CD4-positive, alpha-beta T cell treated with Interleukin-15 for 4 hours (primary cell): Measurements from ENCODE around the gene OLFML1.

ENCODE experiments used
- DNase-seq: peaks from one replicate; pipeline ENCODE4 v3.0.0-alpha.2; 2020; ENCODE audit warnings: low spot score

The OLFML1 gene

DNA sequence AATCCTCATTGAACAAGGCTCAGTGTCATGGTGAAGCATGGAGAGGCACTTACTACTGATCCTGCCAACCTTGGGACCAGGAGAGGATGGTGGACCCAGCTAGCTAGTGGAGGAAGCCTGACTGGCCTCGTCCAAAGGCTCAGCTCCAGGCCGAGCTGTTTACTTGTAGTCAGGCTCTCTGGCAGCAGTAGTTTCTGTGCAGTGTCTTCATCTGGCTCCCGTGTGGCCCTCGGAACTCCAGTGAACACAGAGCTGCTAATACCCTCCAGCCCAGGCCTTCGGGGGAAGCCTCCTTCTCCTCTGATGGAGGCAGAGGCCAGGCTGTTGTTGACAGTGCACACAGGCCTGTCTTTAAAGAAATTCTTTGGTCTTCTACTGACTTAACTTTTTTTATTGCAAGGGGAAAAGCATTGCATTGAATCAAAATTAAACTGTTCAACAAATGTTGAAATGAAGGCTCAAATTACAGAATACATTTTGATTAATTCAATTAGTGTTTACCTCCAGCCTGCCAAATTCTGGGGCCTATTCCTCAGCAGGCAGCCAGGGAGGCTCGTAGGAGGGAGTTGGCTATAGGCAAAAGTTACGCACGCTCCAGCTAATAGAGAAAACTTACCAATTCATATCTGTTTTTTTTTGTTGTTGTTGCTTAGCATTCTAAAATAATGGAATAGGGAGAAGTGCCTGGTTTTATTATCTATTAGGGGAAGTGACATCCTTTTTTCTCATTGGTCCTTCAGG lies 47.3 kb downstream of the OLFML1 start:
- no peak for DNase-seq

DNA sequence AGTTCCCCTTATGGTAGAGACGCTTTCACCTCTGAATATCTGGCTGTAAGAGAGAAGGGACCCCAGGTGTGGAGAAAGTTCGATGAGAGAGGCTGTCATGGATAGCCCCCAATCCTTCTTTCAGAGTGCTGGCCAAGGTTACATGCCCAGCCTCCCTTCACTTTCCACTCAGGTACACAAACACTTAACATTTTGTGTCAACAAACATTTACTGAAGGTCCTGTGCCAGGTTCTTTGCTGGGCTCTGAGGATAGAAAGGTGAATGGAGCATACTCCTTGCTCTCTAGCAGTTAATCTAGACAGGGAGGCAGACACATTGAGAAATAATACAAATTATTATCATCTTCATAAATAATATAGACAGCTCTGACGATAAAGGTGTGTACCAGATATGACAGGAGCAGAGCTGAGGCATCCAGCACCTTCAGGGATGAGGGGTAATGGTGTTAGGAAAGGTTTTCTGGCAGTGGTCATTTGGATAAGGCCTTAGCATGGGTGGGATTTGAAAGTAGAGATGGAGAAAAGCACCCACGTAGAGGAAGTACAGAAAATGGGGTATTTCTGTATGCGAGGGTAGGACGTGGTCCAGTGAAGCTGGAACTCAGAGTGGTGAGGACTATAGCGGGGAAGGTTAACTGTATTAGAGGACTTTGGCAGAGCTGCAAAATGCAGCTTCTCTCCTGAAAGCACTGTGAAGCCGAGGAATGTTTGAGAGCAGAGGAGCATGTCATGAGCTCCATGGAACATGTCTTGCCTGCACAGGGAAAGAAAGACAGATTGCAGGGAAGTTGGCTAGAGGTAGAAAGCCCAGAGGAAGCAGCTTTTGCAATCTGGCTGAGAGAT lies 48.1 kb downstream of the OLFML1 start:
- no peak for DNase-seq

DNA sequence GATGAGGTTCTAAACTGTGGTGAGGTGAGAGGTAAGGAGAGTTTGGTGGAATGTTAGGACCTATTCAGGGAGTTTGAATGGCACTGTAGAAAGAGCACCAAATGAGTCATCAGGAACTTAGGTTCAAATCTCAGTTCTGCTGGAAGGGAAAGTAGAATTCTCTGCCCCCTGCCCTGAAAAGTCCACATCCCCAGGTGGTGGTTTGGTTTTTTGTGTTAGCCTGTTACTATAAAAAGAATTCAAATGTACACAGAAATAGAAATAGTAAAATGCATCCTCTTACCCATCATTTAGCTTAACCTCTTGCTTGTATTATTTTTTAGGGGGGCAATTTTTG lies 48.7 kb downstream of the OLFML1 start:
- no peak for DNase-seq

DNA sequence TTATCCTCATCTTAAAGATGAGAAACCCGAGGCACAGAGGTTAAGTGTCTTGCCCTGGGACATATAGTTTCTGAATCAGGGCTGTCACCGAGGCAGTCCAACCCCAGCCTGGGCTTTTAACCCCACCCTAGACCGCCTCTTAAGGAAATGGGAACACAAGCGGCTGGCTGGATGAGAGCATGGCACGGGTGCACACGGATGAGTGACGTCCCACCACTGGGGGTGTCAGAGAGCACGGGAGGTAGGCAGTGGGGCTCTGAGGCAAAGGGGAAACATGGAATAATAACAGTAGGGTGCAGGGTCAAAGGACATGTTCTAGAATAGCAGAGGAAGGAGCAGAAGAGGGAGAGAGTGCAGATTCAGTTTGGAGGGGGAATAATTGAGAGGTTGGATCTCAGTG lies 50.8 kb downstream of the OLFML1 start:
- no peak for DNase-seq

DNA sequence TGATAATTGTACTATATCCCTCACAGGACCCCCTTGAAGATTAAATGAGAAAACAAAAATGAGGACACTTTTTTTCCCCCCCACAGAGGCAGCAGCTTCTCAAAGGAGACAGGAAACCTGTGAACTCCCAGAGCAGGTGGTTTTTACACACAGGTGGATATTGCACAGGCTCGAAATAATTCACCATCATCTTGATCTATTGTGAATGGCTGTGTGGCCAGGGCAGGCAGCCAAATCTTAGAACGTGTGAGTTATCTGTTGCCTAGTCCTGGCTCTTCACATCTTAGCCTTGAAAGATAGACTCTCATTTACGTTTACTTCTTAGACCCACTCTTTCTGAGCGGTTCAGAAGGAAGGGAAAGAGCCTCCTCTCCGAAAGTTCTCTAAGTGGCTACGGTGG lies 52.0 kb downstream of the OLFML1 start:
- DNase-seq = no peak

DNA sequence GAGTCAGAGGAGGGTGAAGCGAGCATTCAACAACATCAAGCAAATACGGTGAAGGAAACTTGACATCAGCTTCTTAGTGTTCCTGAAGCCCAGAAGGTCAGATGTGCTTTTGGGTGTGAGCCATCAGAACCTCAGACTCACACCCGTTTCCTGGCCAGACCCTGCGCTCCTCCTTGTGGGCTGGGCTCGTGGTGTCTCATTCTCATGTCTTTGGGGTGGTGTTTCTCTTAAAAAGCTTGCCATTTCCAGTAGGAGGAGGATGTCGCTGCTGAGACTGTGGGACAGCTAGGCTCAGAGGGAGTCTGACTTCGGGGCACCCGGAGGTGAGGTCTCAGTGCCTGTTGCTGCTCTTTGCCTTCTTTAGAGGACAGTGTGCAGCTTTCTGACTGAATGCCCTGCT lies 52.7 kb downstream of the OLFML1 start:
- DNase-seq = peak; percentile 37

DNA sequence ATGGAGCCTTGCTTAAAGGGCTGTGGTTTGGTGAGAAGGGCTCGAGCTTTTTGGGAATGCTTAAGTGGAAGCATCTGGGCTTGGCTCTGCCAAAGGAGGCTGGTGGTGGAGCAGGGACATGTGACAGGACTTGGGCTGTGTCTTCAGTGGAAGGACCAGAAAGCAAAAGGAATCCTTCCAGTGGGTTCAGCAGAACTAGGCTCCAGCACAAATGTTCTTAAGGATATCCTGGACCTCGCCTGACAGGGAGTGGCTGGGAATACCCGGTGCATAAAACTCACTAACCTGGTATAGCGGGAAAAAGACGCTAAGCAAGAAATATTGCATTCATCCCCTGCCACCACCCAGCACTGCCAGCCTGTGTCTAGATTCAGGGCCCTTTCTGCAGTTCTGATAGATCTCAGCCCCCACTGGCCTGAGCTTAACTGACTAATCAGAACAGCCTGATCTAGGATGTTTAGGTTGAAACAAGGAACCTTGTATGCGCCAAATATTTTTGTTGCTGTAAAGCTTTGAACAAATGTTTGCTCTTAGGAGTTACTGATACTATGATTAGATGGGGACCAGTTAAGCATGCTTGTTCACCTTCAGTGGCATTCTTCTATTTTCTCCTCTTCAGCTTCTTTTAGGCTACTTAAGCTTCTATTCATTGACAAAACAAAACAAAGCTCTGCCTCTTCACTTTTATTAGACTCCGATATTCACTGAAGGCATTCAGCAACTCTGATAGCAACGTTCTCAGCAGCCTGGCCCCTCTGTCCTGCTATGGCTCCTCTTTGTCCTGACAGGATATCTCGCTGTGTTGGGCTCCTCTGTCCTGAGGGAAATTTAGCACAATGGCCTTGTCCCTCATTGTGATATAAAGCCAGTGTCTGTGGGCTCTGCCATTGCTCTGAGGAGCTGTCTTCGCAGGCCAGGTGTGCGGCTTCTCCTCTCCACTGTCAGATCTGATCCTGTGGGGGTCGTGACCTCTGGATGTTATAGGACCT lies 53.5 kb downstream of the OLFML1 start:
- no peak for DNase-seq

DNA sequence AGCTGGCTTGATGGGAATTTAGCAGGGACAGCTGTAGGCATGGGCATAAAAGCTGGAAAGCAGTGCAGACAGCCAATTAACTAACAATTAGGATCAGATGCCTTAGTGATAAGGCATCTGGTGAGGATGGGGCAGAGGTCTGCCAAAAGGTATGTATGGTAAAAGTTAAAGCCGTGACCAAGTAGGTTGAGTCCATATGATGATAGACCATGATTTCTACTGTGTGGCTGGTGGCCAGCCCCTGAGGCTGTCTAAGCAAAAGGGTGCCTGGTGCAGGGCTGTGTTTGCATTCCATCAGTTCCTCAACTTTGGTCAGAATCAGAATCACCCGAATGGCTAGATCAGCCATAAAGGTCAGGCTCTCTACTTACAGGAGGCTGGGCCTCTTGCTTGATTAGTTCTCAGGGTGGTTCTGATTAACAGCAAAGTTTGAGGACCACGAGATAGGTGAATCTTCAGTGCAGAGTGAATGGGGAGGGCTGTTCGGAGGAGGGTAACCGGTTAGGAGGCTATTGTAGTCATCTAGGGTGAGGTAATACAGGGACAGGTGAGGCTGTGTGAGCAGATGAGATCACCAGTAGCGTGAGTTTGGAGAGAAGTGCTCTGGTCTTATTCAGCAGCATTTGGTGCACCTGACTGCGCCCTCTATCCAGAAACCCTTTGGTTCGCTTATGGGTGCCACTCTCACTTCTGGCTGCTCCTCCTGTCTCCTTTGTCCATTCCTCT lies 55.7 kb downstream of the OLFML1 start:
- DNase-seq = no peak

DNA sequence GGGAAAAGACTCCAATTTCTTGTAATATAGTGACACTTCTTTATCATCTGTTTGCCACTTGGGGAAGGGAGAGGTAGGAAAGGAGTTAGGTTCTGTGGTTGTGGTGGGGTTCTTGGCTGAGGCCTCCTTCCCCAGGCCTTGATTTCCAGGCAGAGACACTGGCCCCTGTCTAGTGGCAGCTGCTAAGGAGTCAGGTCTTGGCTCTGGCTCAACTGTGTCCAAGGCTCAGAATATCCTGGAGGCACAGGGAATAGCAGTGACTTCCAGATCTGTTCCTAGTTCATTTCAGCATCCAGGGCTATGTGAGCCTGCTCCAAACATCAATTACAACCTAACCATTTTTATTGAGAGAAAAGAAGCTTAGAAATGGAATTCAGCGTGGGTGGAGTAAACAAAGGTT lies 58.0 kb downstream of the OLFML1 start:
- no peak for DNase-seq

DNA sequence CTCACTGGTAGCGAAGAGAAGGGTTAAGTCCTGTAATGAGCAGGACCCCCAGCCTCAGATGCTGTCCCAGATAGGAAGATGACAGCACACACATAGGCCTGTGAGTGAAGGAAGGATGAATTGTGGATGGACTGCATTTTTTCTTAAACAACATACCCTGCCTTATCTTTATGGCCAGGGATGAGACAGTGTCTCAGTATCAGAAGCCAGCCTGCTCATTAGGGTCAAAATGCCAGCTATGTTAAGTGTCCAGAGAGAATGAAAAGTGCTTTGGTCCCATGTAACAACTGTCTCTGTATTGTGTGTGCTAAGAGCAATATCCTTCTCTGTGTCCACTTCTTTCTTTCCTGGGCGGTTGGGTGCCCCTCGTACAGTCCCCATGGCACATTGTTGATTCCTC lies 58.7 kb downstream of the OLFML1 start:
- no peak for DNase-seq

DNA sequence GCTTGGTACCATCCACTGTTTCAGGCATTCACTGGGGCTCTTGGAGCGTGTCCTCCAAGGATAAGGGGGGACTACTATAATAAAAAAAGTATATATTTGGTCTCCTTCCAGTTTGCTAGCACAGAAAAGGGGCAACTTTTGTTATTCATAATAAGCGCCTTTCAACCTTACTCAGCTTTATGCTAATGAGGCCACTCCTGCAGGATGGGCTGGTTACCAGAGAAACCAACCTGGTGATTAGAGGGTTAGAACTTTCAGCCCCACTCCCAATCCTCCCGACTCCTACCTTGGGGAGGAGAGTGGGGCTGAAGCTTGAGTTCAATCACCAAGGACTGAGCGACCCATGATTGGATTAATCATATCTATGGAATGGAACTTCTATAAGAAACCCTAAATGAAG lies 60.3 kb downstream of the OLFML1 start:
- no peak for DNase-seq

DNA sequence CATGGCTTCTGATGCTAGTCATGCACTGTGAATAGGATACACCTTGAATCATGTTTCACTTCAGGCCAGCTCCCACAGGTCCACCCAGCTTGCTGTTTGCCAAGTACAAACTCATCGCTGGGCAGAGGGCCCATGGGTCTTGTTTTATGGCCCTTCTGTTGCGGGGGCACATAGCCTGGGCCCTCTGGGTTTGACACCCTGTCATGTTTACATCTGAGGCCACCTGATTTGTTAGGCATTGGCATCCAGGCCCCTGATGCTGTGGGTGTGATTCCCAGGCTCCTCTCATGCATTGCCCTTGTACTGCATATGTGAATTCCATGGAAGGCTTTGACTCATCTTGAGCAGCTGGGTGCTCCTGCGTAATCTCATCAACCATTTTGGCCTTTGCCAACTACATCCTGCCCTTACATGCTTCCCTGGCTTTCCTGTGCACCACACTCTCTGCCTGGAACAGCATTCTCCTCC lies 61.1 kb downstream of the OLFML1 start:
- no peak for DNase-seq

DNA sequence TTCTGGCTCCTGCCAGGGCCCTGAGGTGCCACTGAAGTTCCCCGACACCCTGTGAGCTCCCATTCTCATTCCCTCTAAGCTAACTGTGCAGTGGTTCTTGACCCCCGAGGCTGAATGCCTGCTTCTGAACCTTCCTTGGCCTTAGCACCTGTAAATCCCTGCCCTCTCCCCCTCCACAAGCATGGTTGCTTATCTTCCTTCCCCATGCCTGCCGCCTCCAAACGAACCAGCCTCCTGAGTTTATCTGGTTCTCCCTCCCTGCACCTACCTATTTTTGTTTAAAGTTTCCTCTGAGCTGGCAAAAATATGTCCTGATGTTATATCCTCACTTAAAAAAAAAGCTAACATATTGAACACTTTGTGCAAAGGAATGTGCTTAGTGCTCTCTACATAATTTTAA lies 62.4 kb downstream of the OLFML1 start:
- DNase-seq = no peak

DNA sequence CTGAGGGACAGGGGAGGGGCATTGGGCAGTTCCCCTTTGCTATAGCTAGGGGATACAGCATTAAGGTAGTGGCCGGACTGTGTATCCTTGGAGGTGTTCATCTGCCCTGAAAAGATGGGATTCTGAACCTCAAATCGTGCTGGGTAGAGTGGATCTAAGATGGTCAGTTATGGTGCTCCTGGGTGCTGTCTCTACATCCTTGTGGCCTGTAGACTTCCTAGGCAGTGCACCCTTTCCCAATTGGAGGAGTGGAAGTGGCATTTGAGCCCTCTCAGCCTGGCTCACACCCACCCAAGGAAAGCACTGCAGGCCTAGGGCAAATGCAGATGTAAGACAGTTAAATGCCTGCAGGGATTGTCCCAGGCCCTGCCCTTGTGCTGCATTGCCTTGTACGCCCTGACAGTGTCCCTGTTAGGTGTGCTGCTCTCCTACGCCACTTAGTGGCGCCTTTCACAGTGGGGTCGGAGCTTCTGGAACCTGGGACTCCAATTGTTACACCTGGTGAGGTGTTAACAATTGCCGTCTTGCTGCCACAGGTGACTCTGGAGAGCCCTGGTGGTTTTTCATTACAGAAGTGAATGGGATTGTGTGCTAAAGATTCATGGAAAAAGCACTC lies 63.5 kb downstream of the OLFML1 start:
- peak; percentile 22 for DNase-seq

DNA sequence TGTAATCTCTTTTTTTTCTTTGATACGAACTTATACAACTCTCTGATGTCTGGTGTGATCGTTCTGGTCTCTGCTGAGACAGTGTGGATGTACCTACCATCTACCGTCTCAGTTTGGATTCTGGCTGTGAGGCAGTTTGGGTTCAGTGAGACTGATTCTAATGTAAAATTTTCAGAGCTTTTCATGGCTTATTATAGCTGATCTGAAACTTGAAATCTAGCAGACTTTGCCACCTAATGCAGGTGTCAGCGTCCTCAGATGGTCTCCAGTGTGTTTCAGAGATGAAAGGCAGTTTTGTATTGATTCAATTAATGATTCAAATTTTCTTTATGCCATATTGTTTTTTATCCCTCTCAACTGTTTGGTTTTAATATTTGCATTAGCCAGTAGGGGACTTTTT lies 64.4 kb downstream of the OLFML1 start:
- DNase-seq = no peak

DNA sequence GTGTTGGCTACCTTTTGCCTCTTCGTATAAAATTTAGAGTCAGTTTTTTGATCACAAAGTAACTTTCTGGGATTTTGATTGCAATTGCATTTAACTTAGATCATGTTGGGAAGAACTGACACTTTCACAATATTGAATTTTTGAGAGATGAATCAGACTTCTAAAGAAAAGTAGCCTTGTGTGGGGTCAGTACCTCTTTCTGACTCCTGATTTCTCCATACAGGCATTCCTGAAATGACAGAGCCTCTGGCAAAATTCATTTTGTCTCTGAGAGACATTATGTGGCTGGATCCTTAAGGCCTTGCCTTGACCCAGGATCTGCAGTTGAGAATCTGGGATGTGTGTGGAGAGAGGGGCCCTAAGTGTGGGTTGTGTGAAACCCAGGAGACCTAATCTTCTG lies 66.3 kb downstream of the OLFML1 start:
- no peak for DNase-seq

DNA sequence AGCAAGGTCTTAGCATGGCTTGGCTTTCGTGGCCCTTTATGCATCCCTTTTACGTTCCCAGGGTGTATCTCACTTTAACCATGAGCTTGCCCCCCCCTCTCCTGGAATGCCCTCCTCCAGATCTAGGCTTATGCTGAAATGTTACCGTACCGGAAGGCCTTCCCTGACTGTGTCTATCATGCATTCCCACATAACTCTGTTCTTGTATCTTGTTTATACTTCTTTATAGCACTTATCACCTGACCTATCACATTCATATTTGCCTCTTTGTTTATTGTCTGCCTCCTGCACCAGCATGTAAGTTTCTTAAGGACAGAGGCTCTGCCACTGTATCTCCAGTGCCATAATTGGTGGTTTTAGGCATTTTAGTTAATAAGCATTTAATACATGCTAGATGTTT lies 67.4 kb downstream of the OLFML1 start:
- no peak for DNase-seq

DNA sequence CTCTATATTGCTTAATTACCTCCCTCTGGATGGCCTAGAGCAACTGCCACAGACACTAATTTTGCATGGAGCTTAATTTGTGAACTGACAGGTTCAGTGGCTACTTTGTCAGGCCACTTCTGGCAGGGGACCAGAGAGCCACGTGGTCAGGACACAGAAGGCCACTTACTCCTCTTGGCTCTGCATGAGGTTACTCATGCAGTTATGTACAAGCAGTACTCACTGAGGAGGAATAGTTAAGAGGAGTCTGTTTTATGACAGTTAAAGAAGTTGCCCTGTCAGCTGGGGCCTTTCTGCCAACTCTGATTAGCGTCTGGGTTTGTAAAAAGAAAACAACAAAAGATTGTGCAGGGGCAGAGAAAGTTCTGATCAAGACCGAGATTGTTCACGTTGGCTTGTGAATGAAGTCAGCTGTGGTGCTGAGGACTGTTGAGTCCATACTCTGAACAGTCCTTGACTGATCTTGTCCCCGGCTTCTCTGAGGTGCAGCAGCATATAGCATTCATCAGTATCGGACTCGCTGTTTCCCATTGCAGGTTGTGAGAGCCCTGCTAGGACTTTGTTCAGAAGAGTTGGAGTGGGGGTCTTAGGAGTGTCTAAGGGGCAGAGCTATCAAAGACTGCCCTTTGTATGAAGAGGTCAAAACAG lies 69.9 kb downstream of the OLFML1 start:
- no peak for DNase-seq

DNA sequence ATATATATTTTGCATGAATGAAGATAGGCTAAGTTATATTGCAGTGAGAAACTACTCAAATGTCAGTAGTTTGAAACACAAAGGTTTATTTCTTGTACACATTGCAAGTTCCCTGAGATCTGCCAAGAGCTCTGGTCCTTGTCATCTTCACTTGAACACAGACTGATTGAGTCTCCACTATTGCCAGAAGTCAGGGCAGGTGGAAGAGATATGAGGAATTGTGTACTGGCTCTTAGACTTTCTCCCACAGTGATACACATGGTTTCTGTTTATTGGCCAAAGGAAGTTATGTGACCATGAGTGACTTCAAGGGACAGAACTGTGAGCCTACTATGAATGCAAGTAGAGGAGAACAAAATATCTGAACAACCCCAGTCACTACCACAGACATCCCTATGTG lies 72.7 kb downstream of the OLFML1 start:
- no peak for DNase-seq

DNA sequence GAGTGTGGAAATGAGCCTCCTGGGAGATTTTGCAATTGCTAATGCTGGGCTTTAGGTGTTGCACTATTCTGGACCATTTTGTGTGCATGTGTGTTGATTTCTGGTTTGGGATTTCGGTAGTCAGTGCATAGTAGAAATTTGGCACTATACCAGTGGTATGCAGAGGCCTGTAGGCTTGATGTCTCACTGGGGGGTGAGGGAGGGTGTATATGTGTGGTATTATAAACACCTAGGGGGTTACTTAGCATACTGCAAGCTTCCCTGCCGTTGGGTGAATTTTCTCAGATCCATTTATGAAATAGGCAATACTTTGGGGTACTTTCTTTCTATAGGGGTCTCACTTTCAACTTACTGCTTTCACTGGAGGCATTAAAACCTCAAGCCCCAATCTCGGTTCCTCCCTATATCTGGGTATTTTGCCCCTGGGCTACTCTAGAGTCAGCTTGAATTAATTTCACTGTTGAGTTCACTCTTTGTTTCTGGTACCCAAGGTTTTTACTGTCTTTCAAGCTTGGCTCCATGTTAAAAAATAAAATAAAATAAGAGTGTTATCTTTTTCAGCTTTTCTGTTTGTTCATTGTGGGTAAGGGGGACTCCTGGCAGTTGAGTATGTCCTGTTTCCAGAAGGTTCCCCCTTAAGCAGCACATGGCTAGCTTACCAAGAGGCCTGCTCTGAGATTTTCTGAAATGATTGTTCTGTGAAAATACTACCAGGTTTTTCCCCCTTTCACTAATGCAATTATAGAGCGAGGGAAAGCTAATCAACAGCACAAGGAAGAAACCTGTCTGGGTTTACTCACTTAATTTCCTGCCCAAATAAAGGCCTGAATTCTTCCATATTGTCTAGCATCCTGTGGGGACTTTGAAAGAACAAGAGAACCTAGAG lies 74.3 kb downstream of the OLFML1 start:
- DNase-seq = no peak
